HG02870 (cell line): Measurements from ENCODE around the gene SCTR.
"Not testable (repeated sequence)": the region's sequence is repeated elsewhere in the genome, so short reads cannot be mapped to it uniquely, and the experiment has no call there.

ENCODE experiments used
- ATAC-seq: cut with Tn5 transposase; IDR thresholded peaks from one replicate; pipeline ENCODE4 v1.9.1; 2021; ENCODE audit warnings: mild to moderate bottlenecking, moderate library complexity; ENCODE audit not compliant: unreplicated experiment

Gene SCTR

GRCh38 chr2:119417908-119418307 is 106.4 kb downstream of the SCTR start:
- no peak for ATAC-seq

GRCh38 chr2:119416299-119416923 is 107.9 kb downstream of the SCTR start:
- ATAC-seq: no peak

GRCh38 chr2:119415630-119416029 is 108.7 kb downstream of the SCTR start:
- no peak for ATAC-seq

GRCh38 chr2:119414894-119415293 is 109.4 kb downstream of the SCTR start:
- no peak for ATAC-seq

GRCh38 chr2:119409506-119409905 is 114.8 kb downstream of the SCTR start:
- ATAC-seq: no peak

- no peak for ATAC-seq
Measured at GRCh38 chr2:119408221-119408619, 116.1 kb downstream of the SCTR start.

- ATAC-seq: no peak
Measured at GRCh38 chr2:119407430-119408220, 116.7 kb downstream of the SCTR start.

- ATAC-seq: no peak
Measured at GRCh38 chr2:119405151-119405550, 119.1 kb downstream of the SCTR start.

GRCh38 chr2:119403618-119404017 is 120.7 kb downstream of the SCTR start:
- not testable (repeated sequence) for ATAC-seq

GRCh38 chr2:119402645-119403560 is 121.4 kb downstream of the SCTR start:
- no peak for ATAC-seq

- ATAC-seq: no peak
Measured at GRCh38 chr2:119402106-119402505, 122.2 kb downstream of the SCTR start.

- ATAC-seq: no peak
Measured at GRCh38 chr2:119397196-119397595, 127.1 kb downstream of the SCTR start.

- no peak for ATAC-seq
Measured at GRCh38 chr2:119393971-119394748, 130.1 kb downstream of the SCTR start.
